B cell (primary cell): ENCODE data around the gene LACTB. TPM values are rescaled to one million over a fixed set of nuclear protein-coding genes. Genes with fewer than 3 reads are reported as not detected.

Experiments used
- ATAC-seq: fragments of 200-7000 bp; cut with Tn5 transposase; one replicate; pipeline ENCODE4 v1.10.0; 2021; ENCODE audit warnings: low read depth, mild to moderate bottlenecking, moderate number of reproducible peaks, moderate library complexity
- CTCF ChIA-PET: fragments of 350-600 bp; sonication (Branson Sonifier 250); formaldehyde crosslinking; loops from one replicate; lab custom pipeline; 2021; ENCODE audit warnings: antibody characterized with exemption, inconsistent platforms; lab: Charles Lee
- POLR2A ChIA-PET: fragments of 350-600 bp; sonication (Branson Sonifier 250); formaldehyde crosslinking; loops from one replicate; lab custom pipeline; 2021; ENCODE audit warnings: antibody characterized with exemption; lab: Charles Lee
- DNase-seq: peaks from one replicate; pipeline ENCODE4 v3.0.0; 2013
- H2AFZ ChIP-seq: 2 replicates; pipeline ENCODE4 v1.6.1; 2012; ENCODE audit warnings: mild to moderate bottlenecking, low read depth, low read length; ENCODE audit not compliant: insufficient read depth, poor library complexity, severe bottlenecking
- H3K27ac ChIP-seq, 2 donors: 1 replicate in 1 of 2; 2 replicates in 1 of 2; pipeline ENCODE4 v1.5.1; 2012 to 2013; ENCODE audit warnings: low read length in 2 of 2, mild to moderate bottlenecking in 2 of 2, moderate library complexity in 1 of 2
- H3K27me3 ChIP-seq, 4 experiments: fragments of 200-600 bp in 1 of 4; sonication (generic) in 1 of 4; replicated peaks in 1 of 4; 1 replicate in 2 of 4; 2 replicates in 2 of 4; pipeline versions ENCODE4 v1.6.1 to v1.7.0; 2013 to 2016; ENCODE audit warnings: low read length in 3 of 4, mild to moderate bottlenecking in 2 of 4, mixed read lengths in 1 of 4, moderate library complexity in 1 of 4; ENCODE audit not compliant: insufficient read depth in 4 of 4, control insufficient read depth in 3 of 4; ENCODE audit errors: control extremely low read depth in 1 of 4
- H3K36me3 ChIP-seq, 2 experiments: replicated peaks in 1 of 2; 1 replicate in 1 of 2; 2 replicates in 1 of 2; pipeline versions ENCODE4 v1.6.1 to v1.7.1; 2013; ENCODE audit warnings: low read length in 1 of 2; ENCODE audit not compliant: insufficient read depth in 2 of 2, control insufficient read depth in 1 of 2; ENCODE audit errors: control extremely low read depth in 1 of 2, extremely low read depth in 1 of 2
- H3K4me1 ChIP-seq, 2 donors: fragments of 200-600 bp in 1 of 2; sonication (generic) in 1 of 2; 1 replicate in 1 of 2; 2 replicates in 1 of 2; pipeline versions ENCODE4 v1.5.1 to v1.6.1; 2013 to 2017; ENCODE audit warnings: low read length in 2 of 2; ENCODE audit not compliant: control insufficient read depth in 2 of 2, insufficient read depth in 2 of 2
- H3K4me2 ChIP-seq: replicated peaks from 2 replicates; pipeline ENCODE3; 2012; ENCODE audit warnings: mild to moderate bottlenecking, low read depth, low read length; ENCODE audit not compliant: poor library complexity, severe bottlenecking
- H3K4me3 ChIP-seq, 5 experiments: fragments of 200-600 bp in 1 of 5; sonication (generic) in 1 of 5; 1 replicate in 3 of 5; 2 replicates in 2 of 5; pipeline versions ENCODE4 v1.5.1 to v1.7.0; 2011 to 2016; ENCODE audit warnings: low read length in 4 of 5, mild to moderate bottlenecking in 4 of 5, low read depth in 2 of 5, control low read depth in 1 of 5, moderate library complexity in 1 of 5; ENCODE audit not compliant: insufficient read depth in 1 of 5; ENCODE audit errors: control extremely low read depth in 1 of 5, extremely low read depth in 1 of 5
- H3K79me2 ChIP-seq: fragments of 200-600 bp; sonication (generic); one replicate; pipeline ENCODE4 v1.6.0; 2016; ENCODE audit warnings: low read length; ENCODE audit not compliant: control insufficient read depth, insufficient read depth
- H3K9ac ChIP-seq: fragments of 200-600 bp; sonication (generic); 2 replicates; pipeline ENCODE4 v1.6.1; 2017; ENCODE audit warnings: mild to moderate bottlenecking, low read length, moderate library complexity
- H3K9me3 ChIP-seq, 3 donors: one replicate each; pipeline versions ENCODE4 v1.6.1 to v1.7.1; 2013; ENCODE audit warnings: low read length in 2 of 3; ENCODE audit not compliant: control insufficient read depth in 2 of 3, insufficient read depth in 1 of 3; ENCODE audit errors: control extremely low read depth in 1 of 3
- H4K20me1 ChIP-seq: 2 replicates; pipeline ENCODE4 v1.6.0; 2012; ENCODE audit warnings: mild to moderate bottlenecking, low read length; ENCODE audit not compliant: insufficient read depth, control insufficient read depth, poor library complexity, severe bottlenecking
- H3K27ac Mint-ChIP-seq: one replicate; pipeline ENCODE4 v1.8.0; 2021; ENCODE audit warnings: mixed read lengths
- H3K27me3 Mint-ChIP-seq: one replicate; pipeline ENCODE4 v1.8.0; 2021; ENCODE audit warnings: mixed read lengths
- H3K4me1 Mint-ChIP-seq: one replicate; pipeline ENCODE4 v1.8.0; 2021; ENCODE audit warnings: mixed read lengths
- H3K4me3 Mint-ChIP-seq: one replicate; pipeline ENCODE4 v1.8.0; 2021; ENCODE audit warnings: mixed read lengths
- H3K9me3 Mint-ChIP-seq: one replicate; pipeline ENCODE4 v1.8.0; 2022; ENCODE audit warnings: mixed read lengths; ENCODE audit not compliant: insufficient read depth
- EZH2 ChIP-seq: IDR thresholded peaks from 2 replicates; pipeline ENCODE4 v1.6.1; 2012; ENCODE audit warnings: borderline replicate concordance, low read depth, mild to moderate bottlenecking, moderate library complexity, low read length; ENCODE audit not compliant: insufficient read depth, poor library complexity, severe bottlenecking
- WGBS: methylation state at CpG from one replicate; pipeline ENCODE4 v1.1.5; 2013; ENCODE audit warnings: missing lambda C conversion rate; ENCODE audit not compliant: insufficient coverage; 5-methylcytosine and 5-hydroxymethylcytosine counted together
- intact Hi-C: fragments of 100-400 bp; cut with micrococcal nuclease; formaldehyde crosslinking; loops from one replicate; pipeline ENCODE4 v1.10.0; 2022
- polyA minus RNA-seq: library from RNA; depleted of rRNA, polyadenylated mRNA; stranded (reverse); fragments of >200 nt; gene quantifications from 2 replicates; pipeline ENCODE4 v1.2.3, GENCODE V29; 2012
- polyA plus RNA-seq: library from polyadenylated mRNA; depleted of rRNA; stranded (reverse); fragments of >200 nt; gene quantifications from 2 replicates; pipeline ENCODE4 v1.2.3, GENCODE V29; 2012
- total RNA-seq, 2 donors: library from RNA; stranded (reverse); fragments of 120-200 nt in 1 of 2; gene quantifications; 1 replicate in 1 of 2; 2 replicates in 1 of 2; pipeline versions ENCODE4 v1.2.3 to v1.2.4, GENCODE V29; 2013 to 2022
- TF ChIP-seq, protein P1 (sequence below): fragments of 200-600 bp; IDR thresholded peaks from one replicate; pipeline ENCODE4 v1.8.0; 2022; ENCODE audit warnings: antibody characterized with exemption, mild to moderate bottlenecking

LACTB gene, protein sequence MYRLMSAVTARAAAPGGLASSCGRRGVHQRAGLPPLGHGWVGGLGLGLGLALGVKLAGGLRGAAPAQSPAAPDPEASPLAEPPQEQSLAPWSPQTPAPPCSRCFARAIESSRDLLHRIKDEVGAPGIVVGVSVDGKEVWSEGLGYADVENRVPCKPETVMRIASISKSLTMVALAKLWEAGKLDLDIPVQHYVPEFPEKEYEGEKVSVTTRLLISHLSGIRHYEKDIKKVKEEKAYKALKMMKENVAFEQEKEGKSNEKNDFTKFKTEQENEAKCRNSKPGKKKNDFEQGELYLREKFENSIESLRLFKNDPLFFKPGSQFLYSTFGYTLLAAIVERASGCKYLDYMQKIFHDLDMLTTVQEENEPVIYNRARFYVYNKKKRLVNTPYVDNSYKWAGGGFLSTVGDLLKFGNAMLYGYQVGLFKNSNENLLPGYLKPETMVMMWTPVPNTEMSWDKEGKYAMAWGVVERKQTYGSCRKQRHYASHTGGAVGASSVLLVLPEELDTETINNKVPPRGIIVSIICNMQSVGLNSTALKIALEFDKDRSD
- total RNA-seq (18.8 and 20.0 TPM in 2 replicates), polyA plus RNA-seq (5.0 and 12.7 TPM in 2 replicates), polyA minus RNA-seq (6.9 and 11.6 TPM in 2 replicates)
- 18.0 TPM for total RNA-seq (2013)

DNA sequence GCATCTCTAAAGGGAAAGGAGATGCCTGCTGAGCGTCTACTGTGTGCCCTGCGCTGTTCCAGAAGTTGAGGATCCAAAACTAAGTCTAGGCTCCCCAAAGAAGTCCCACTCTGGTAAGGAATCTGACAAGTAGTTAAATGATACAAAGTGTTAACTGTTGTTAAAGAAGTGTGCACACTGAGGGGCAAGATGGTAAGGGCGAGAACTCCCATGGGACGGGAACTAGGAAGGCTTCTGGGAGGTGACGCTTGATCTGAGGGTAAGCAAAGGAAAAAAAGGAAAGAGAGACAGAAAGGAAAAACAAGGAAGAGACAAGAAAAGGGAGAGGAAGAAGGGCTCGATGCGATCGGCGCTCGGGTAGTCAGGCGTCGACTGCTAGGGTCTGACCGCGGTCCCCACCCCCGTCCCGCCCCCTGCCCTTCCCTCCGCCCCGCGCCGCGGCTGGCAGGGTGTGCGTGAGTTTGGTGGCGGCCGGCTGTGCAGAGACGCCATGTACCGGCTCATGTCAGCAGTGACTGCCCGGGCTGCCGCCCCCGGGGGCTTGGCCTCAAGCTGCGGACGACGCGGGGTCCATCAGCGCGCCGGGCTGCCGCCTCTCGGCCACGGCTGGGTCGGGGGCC is at the start of gene LACTB:
LACTB (plus strand) TSS at position 480 of the 620 bp plus-strand sequence; CDS start at position 491, 11 bp downstream.
- H3K27me3 ChIP-seq = no peaks in the 10 kb centered on the region
- no peaks in the 10 kb centered on the region for H4K20me1 ChIP-seq
- ATAC-seq = peak; percentile 83
- CTCF ChIA-PET = interaction anchor here (1.2 kb wide), 1 partner anchor 74 kb away, joined by 5 read pairs; no protein-coding TSS in a partner anchor
- H3K4me3 Mint-ChIP-seq = peak within 1 kb of the TSS; percentile 86
- peak; percentile 89 for DNase-seq
- WGBS = 9% methylated on average over 33 of the region's 40 CpGs
- H3K4me3 ChIP-seq = peak within 1 kb of the TSS; percentile 66 to 95 (median 88)
- no peak for TF ChIP-seq EZH2
- TF ChIP-seq, protein P1, sequence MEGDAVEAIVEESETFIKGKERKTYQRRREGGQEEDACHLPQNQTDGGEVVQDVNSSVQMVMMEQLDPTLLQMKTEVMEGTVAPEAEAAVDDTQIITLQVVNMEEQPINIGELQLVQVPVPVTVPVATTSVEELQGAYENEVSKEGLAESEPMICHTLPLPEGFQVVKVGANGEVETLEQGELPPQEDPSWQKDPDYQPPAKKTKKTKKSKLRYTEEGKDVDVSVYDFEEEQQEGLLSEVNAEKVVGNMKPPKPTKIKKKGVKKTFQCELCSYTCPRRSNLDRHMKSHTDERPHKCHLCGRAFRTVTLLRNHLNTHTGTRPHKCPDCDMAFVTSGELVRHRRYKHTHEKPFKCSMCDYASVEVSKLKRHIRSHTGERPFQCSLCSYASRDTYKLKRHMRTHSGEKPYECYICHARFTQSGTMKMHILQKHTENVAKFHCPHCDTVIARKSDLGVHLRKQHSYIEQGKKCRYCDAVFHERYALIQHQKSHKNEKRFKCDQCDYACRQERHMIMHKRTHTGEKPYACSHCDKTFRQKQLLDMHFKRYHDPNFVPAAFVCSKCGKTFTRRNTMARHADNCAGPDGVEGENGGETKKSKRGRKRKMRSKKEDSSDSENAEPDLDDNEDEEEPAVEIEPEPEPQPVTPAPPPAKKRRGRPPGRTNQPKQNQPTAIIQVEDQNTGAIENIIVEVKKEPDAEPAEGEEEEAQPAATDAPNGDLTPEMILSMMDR = no peak
- H2AFZ ChIP-seq = peak within 1 kb of the TSS; percentile 86
- POLR2A ChIA-PET = no interaction called here
- H3K36me3 ChIP-seq = peaks cover 0 to 5% of the 10 kb centered on the region in 2 experiments
- H3K9ac ChIP-seq = peak within 1 kb of the TSS; percentile 88
- peaks cover 14% of the 10 kb centered on the region for H3K4me1 Mint-ChIP-seq
- peaks cover 1 to 22% (median 13%) of the 10 kb centered on the region in 3 donors for H3K9me3 ChIP-seq
- intact Hi-C loops = loop anchor here (1.0 to 10.0 kb wide), 6 partner anchors 36 to 1263 kb away; partner anchors contain the start of genes APH1B, PCLAF, RAB8B and RPS27L
- H3K27ac ChIP-seq = peak within 1 kb of the TSS; percentile 71 to 85
- peaks cover 6% of the 10 kb centered on the region for H3K79me2 ChIP-seq
- H3K27ac Mint-ChIP-seq = peak within 1 kb of the TSS; percentile 93
- H3K4me2 ChIP-seq = peak within 1 kb of the TSS; percentile 94
- H3K4me1 ChIP-seq = peaks cover 6 to 9% of the 10 kb centered on the region in 2 donors
- H3K9me3 Mint-ChIP-seq = peaks cover 3% of the 10 kb centered on the region
- H3K27me3 Mint-ChIP-seq = no peaks in the 10 kb centered on the region
